AML-193 (cell line): Measurements from ENCODE around the gene MMAB.
"Not testable (repeated sequence)": the region's sequence is repeated elsewhere in the genome, so short reads cannot be mapped to it uniquely, and the experiment has no call there.

Experiments
- DNase-seq, 2 experiments: peaks; one replicate each; lab custom pipeline; 2025; lab: John Stamatoyannopoulos, UW

Gene MMAB

GRCh38 chr12:109602132-109602531, 28.8 kb upstream of the MMAB start:
- not testable (repeated sequence) for DNase-seq

- DNase-seq = no peak
Observed at GRCh38 chr12:109601557-109601956, 28.3 kb upstream of the MMAB start.

- DNase-seq = no peak
Observed at GRCh38 chr12:109600995-109601394, 27.7 kb upstream of the MMAB start.

- no peak for DNase-seq
Observed at GRCh38 chr12:109600481-109600880, 27.2 kb upstream of the MMAB start.

- DNase-seq = no peak
Observed at GRCh38 chr12:109599087-109599486, 25.8 kb upstream of the MMAB start.

GRCh38 chr12:109598428-109598854, 25.1 kb upstream of the MMAB start:
- DNase-seq = no peak

- peak; percentile 52 to 58 for DNase-seq
Observed at GRCh38 chr12:109597795-109598427, 24.6 kb upstream of the MMAB start.

GRCh38 chr12:109597414-109597794, 24.1 kb upstream of the MMAB start:
- DNase-seq = no peak

- DNase-seq = no peak
Observed at GRCh38 chr12:109596418-109597244, 23.3 kb upstream of the MMAB start.

GRCh38 chr12:109595321-109595902, 22.1 kb upstream of the MMAB start:
- DNase-seq = peak; percentile 10 to 20

- no peak for DNase-seq
Observed at GRCh38 chr12:109594556-109595317, 21.4 kb upstream of the MMAB start.

GRCh38 chr12:109592905-109593272, 19.6 kb upstream of the MMAB start:
- no peak for DNase-seq

- no peak for DNase-seq
Observed at GRCh38 chr12:109592195-109592904, 19.0 kb upstream of the MMAB start.

- no peak for DNase-seq
Observed at GRCh38 chr12:109591041-109591440, 17.7 kb upstream of the MMAB start.

- DNase-seq = no peak
Observed at GRCh38 chr12:109590566-109590965, 17.3 kb upstream of the MMAB start.

- no peak for DNase-seq
Observed at GRCh38 chr12:109589691-109590245, 16.5 kb upstream of the MMAB start.

GRCh38 chr12:109589240-109589590, 15.9 kb upstream of the MMAB start:
- no peak for DNase-seq

- no peak for DNase-seq
Observed at GRCh38 chr12:109588461-109589239, 15.3 kb upstream of the MMAB start.

GRCh38 chr12:109587921-109588320, 14.6 kb upstream of the MMAB start:
- no peak for DNase-seq

- no peak for DNase-seq
Observed at GRCh38 chr12:109586385-109587296, 13.3 kb upstream of the MMAB start.
